NCI-H526 (cell line): ENCODE results near the gene FAM120B.
"Not testable (repeated sequence)": the region's sequence is repeated elsewhere in the genome, so short reads cannot be mapped to it uniquely, and the experiment has no call there.

ENCODE experiments used
- DNase-seq, 2 experiments: peaks; one replicate each; lab custom pipeline; 2025; lab: John Stamatoyannopoulos, UW

FAM120B gene

DNA sequence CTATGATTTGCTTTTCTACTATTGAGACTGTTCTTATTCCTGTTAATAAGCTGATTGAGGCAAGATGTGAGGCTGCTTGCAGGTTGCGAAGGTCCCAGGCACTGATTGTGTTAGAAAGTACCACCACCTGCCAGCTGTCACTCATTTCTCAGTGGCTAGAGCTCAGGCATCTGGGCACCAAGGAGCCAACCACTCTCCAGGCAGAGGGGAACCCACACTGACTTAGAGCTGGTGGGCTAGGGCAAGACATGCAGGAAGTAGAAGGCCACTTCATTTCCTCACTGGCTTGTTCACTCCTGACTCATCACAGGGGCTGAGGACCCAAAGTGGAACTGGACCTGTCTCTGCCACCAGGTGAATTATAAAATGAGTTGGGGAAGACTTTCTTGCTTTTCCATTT, 7.9 kb upstream of the FAM120B start:
- DNase-seq, result no peak

DNA sequence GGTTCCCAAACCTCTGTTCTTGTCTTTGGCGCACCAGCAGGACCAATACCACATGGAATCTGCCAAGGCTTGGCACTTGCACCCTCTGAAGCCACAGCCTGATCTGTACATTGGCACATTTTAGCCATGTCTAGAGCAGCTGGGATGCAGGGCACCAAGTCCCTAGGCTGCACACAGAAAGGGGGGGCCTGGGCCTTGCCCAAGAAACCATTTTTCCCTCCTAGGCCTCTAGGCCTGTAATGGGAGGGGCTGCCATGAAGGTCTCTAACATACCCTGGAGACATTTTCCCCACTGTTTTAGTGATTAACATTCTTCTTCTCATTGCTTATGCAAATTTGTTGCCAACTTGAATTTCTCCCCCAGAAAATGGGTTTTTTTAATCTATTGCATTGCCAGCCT, 5.4 kb upstream of the FAM120B start:
- no peak for DNase-seq

DNA sequence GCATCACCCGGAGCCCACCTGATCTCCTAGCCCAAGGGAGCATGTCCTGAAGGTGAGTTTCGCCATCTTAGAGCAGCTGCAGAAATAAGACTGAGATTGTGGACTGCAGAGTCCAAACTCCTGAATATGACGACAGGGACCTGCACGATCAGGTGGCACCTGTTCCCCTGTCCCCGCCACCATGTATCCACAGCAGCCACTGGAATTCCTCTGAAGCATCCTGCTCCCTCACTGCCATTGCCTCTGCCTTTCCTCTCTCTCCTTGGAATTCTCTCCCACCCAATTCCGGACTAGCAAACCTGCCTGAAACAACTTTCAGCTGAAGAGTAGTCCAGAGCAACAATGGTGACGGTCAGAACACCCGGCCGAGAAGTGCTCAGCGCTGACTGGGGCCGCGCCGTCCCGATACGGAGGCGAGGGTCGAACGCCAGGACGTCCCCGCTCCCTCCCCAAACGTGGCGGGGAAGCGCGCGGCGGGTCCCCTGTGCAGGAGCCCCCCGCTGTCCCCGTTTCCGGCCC, 694 bp upstream of the FAM120B start:
- DNase-seq, result no peak

DNA sequence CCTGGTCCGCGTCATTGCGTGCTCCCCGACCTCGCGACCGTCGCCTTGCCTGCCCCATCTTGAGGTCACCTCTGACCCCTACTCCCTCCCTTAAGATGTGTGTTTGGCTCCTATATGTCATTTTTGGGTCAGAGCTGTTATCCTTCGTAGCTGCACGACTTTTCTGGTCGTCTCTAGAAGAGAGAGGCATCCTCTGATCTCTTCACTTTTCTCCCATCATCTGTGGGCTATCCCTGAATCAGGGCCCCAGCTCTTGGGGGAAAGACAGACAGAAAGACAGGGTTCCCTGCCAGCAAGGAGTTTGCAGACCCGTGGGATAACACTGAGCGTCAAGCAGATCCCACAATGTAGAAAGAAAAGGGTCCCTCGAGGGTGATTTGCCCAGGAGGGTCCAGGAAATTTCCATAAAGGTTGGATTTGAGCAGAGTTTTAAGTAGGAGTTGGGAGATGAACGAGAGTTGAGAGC, 555 bp downstream of the FAM120B start:
- DNase-seq, result no peak

DNA sequence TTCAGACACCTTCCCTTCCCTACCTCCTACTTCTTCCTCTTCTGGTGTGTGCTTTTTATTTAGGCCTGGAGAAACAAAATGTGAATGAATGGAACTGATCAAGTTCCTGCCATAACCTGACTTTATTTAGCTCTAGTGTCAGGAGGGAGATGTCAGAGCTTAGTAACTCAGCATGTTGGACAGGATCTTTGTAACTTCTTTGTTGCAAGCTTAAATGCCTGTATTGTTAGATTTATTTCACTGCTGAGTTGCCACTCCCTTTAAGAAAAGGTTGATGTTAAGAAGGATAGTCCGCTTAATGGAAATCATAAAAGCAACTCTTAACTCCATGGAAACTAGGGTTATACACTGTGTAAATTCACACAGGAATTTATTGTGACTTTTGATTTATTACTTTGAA, 2.2 kb downstream of the FAM120B start:
- DNase-seq, result no peak

GRCh38 chr6:170311696-170312095, 5.1 kb downstream of the FAM120B start:
- DNase-seq, result no peak

GRCh38 chr6:170312876-170313275, 6.3 kb downstream of the FAM120B start:
- DNase-seq, result no peak

GRCh38 chr6:170313716-170314295, 7.2 kb downstream of the FAM120B start:
- peak; percentile 10 to 34 for DNase-seq

- no peak for DNase-seq
Observed at GRCh38 chr6:170314983-170315382, 8.4 kb downstream of the FAM120B start.

- DNase-seq, result no peak
Observed at GRCh38 chr6:170316071-170316470, 9.5 kb downstream of the FAM120B start.

DNA sequence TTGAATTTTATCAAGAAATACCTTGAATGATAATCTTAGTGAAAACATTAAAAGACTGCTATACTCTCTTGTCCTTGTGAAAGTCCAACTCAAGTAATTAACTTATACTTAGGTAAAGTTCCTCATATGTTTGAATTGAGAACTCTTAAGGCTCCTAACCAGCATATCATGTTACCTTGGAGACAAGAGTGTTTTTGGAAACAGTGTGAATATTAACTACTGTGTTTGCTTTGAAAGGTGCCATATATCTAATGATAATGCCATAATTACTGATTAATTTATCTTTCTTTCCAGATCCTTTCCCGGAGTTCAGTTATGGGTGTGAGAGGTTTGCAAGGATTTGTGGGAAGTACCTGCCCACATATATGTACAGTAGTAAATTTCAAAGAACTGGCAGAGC, 10.5 kb downstream of the FAM120B start:
- DNase-seq, result no peak

DNA sequence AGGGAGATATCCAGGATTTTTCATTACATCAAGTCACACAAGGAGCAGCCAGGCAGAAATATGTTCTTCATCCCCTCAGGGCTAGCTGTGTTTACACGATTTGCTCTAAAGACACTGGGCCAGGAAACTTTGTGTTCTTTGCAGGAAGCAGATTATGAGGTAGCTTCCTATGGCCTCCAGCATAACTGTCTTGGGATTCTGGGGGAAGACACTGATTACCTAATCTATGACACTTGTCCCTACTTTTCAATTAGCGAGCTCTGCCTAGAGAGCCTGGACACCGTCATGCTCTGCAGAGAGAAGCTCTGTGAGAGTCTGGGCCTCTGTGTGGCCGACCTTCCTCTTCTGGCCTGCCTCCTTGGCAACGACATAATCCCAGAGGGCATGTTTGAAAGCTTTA, 11.2 kb downstream of the FAM120B start:
- DNase-seq, result no peak

- DNase-seq, result no peak
Observed at GRCh38 chr6:170329321-170329720, 22.8 kb downstream of the FAM120B start.

DNA sequence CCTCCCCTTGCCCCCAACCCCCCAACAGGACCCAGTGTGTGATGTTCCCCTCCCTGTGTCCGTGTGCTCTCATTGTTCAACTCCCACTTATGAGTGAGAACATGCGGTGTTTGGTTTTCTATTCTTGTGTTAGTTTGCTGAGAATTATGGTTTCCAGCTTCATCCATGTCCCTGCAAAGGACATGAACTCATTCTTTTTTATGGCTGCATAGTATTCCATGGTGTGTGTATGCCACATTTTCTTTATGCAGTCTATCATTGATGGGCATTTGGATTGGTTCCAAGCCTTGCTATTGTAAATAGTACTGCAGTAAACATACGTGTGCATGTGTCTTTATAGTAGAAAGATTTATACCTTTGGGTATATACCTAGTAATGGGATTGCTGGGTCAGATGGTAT, 28.6 kb downstream of the FAM120B start:
- DNase-seq, result not testable (repeated sequence)

DNA sequence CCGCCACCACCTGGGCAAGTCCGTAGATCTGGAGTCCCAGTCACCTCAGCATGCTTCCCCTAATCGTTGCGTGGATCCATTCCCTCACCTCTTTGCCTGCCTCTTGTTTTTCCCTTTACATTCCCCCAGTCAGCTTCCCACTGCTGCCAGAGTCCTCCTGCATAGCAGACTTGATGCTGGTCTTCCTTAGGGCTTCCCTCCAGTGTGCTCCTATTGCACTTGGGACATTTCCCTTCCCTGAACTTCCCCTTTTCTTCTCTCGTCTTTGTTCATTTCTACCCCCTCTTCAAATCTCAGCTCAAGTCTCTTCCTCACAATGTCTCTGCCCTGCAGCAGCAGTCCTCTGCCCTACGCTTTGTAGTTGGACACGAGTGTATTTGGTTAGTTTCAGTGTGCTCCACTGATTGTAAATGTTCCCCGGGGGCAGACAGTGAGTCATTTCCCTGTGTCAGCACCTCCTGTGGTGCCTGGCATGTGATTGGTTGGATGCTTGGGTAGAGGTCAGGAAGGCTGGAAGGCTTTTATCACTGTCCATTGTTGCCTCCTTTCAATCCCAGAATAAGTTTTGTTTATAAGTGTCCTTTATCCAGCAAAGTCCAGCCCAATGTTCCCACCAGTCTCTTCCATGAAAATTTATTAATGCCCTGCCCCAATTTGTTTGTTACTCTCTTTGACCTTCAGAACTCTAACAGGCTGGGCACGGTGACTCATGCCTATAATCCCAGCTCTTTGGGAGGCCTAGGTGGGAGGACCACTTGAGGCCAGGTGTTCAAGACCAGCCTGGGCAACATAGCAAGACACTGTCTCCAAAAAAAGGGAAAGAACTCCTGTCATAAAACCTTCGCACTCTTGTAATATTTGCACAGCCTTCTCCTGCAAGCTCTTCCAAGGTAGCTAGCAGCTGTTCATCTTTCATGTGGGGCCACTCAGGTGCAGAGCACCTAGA, 38.3 kb downstream of the FAM120B start:
- no peak for DNase-seq

- no peak for DNase-seq
Observed at GRCh38 chr6:170345662-170346061, 39.1 kb downstream of the FAM120B start.

DNA sequence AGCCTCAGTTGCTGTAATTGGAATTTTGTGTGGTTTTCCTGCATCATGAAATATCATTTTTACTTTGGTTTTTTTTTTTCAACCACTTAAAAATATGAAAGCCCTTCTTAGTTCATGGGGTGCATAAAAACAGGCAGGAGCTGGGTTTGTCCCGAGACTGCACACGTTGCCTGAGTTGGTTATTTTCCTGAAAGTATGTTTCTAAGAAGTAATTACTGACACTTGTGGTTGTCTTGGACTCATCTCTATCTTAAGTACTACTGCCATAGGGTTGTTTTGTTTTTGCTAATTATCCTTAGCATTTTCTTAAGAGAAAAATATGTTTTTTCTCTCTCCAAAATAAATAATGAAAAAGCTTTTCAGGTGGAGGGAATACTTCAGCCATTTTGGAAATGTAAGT, 40.1 kb downstream of the FAM120B start:
- DNase-seq, result no peak

- no peak for DNase-seq
Observed at GRCh38 chr6:170347091-170347490, 40.5 kb downstream of the FAM120B start.

- no peak for DNase-seq
Observed at GRCh38 chr6:170347975-170348374, 41.4 kb downstream of the FAM120B start.

- DNase-seq, result not testable (repeated sequence)
Observed at GRCh38 chr6:170351456-170351855, 44.9 kb downstream of the FAM120B start.

DNA sequence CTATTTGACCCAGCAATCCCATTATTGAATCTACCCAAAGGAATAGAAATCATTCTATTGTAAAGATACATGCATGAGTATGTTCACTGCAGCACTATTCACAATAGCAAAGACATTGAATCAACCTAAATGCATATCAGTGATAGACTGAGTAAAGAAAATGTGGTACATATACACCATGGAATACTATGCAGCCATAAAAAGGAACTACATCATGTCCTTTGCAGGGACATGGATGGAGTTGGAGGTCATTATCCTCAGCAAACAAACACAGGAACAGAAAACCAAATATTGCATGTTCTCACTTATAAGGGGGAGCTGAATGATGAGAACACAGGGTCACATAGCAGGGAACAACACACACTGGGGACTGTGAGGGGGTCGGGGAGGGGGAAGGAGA, 48.6 kb downstream of the FAM120B start:
- not testable (repeated sequence) for DNase-seq

DNA sequence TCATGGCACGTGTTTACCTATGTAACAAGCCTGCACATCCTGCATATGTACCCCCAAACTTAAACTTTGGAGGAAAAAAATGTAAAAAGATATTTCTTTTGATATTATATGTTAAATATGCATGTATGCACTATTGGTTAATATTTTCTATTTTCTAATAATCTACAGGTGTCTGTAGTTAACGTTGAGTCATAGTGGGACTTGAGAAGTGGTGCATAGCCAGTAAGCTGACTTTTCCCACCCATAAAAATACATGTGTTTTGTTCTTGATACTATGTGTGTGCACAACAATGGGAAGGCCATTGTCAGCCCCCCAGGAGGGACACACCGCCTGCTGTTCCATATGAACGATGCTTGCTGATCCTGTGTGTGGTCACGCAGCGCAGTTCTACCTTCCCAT, 49.1 kb downstream of the FAM120B start:
- no peak for DNase-seq

DNA sequence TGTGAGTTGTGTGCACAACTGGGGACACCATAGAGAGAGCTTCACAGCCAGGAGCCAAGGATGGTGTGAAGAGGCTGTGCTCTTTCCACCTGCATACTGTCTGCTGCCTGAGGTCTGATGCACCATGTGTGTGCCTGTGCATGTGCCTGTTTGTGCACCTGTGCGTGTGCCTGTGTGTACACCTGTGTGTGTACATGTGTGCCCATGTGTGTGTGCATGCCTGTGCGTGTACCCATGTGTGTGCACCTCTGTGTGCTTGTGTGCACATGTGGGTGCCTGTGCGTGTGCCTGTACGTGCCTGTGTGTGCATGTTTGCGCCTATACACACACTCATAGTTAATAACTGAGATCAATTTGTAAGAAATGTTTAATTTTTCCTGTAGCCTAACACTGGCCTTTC, 51.3 kb downstream of the FAM120B start:
- DNase-seq, result no peak
